Chondrocyte (in vitro differentiated cells): Measurements from ENCODE around the gene ZNF569. TPM values are rescaled to one million over a fixed set of nuclear protein-coding genes. Genes with fewer than 3 reads are reported as not detected.

Source experiments
- DNase-seq: peaks from one replicate; pipeline ENCODE4 v3.0.0; 2021; ENCODE audit warnings: mixed read lengths, low spot score
- H3K27ac Mint-ChIP-seq: one replicate; pipeline ENCODE4 v1.8.0; 2021; ENCODE audit warnings: mild to moderate bottlenecking, moderate library complexity, mixed read lengths; ENCODE audit not compliant: unreplicated experiment
- H3K27me3 Mint-ChIP-seq: 2 replicates; pipeline ENCODE4 v1.8.0; 2021; ENCODE audit warnings: low read depth, mixed read lengths
- H3K36me3 Mint-ChIP-seq: 2 replicates; pipeline ENCODE4 v1.8.0; 2021; ENCODE audit warnings: low read depth, mixed read lengths
- H3K4me1 Mint-ChIP-seq: 2 replicates; pipeline ENCODE4 v1.8.0; 2021; ENCODE audit warnings: low read depth, mild to moderate bottlenecking, mixed read lengths
- H3K4me3 Mint-ChIP-seq: one replicate; pipeline ENCODE4 v1.8.0; 2021; ENCODE audit warnings: mild to moderate bottlenecking, moderate library complexity, mixed read lengths; ENCODE audit not compliant: unreplicated experiment
- H3K9me3 Mint-ChIP-seq: 2 replicates; pipeline ENCODE4 v1.8.0; 2021; ENCODE audit warnings: low read depth, mixed read lengths
- long read RNA-seq: library from polyadenylated mRNA; stranded (forward); transcript quantifications from one replicate; pipeline ENCODE4 v2.0.0, GENCODE V29; 2021
- total RNA-seq: library from RNA; stranded (reverse); gene quantifications from 3 replicates; pipeline ENCODE4 v1.2.1, GENCODE V29; 2021
- TF ChIP-seq, protein P1 (sequence below): fragments of 200-600 bp; sonication (generic); IDR thresholded peaks from 2 replicates; pipeline ENCODE4 v1.5.0; 2021; ENCODE audit warnings: antibody characterized with exemption, mild to moderate bottlenecking, moderate library complexity

Gene ZNF569
- total RNA-seq, result 6.8 to 9.6 TPM (median 7.4 TPM) in 3 replicates
- long read RNA-seq, full-length matches to known transcripts, result 7 of 18 reads
- long read RNA-seq, partial matches to known transcripts, result 5 of 18 reads
- long read RNA-seq, other reads (novel, unspliced or antisense), result 6 of 18 reads

DNA sequence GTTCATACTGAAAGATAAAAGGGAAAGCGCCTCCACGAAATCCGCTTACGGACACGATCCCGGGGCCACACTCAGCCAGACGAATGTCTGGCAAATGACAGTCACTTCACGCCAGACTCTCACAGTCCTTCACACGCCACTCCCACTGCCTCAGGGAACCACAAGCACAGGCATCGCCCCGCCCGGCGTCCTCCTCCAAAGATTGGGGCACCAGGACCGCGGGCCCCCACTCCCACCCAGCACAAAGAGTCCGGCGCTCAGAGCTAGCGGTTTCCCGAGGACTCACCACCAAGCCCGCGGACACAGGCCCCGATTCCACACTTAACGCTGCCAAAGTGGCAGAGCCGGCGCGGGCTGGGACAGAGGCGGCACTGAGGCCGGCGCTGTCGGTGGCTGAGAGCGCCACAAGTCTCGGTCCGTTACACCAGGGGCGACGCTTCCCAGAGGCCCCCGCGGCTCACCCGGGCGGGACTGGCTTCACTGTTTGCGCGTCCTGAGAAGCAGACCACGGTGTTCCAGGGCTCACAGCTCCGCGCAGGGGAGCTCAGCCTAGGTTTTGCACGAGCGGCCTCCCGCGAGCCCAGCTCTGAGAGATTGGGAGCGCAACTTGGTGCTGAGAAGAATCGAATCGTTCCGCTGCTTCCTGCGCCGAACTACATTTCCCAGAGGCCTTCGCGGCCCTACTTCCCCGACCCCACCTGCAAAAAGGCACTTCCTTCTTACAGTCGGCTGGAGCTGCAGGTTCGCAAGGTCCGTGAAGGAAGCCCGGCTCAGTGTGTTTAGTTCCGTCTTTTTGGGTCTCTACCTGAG is at the start of gene ZNF569:
TSS of gene ZNF569 (minus strand) at position 647 of the 810 bp plus-strand sequence. CDS start 22,523 bp downstream, outside the sequence.
- H3K4me3 Mint-ChIP-seq, result peak within 1 kb of the TSS; percentile 99
- H3K9me3 Mint-ChIP-seq, result peaks cover 18% of the 10 kb centered on the region
- H3K27me3 Mint-ChIP-seq, result no peaks in the 10 kb centered on the region
- H3K27ac Mint-ChIP-seq, result peak within 1 kb of the TSS; percentile 98
- peaks cover 37% of the 10 kb centered on the region for H3K4me1 Mint-ChIP-seq
- TF ChIP-seq, protein P1, sequence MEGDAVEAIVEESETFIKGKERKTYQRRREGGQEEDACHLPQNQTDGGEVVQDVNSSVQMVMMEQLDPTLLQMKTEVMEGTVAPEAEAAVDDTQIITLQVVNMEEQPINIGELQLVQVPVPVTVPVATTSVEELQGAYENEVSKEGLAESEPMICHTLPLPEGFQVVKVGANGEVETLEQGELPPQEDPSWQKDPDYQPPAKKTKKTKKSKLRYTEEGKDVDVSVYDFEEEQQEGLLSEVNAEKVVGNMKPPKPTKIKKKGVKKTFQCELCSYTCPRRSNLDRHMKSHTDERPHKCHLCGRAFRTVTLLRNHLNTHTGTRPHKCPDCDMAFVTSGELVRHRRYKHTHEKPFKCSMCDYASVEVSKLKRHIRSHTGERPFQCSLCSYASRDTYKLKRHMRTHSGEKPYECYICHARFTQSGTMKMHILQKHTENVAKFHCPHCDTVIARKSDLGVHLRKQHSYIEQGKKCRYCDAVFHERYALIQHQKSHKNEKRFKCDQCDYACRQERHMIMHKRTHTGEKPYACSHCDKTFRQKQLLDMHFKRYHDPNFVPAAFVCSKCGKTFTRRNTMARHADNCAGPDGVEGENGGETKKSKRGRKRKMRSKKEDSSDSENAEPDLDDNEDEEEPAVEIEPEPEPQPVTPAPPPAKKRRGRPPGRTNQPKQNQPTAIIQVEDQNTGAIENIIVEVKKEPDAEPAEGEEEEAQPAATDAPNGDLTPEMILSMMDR, result peak; percentile 19
- peak; percentile 93 for DNase-seq
- H3K36me3 Mint-ChIP-seq, result peaks cover 19% of the 10 kb centered on the region

DNA sequence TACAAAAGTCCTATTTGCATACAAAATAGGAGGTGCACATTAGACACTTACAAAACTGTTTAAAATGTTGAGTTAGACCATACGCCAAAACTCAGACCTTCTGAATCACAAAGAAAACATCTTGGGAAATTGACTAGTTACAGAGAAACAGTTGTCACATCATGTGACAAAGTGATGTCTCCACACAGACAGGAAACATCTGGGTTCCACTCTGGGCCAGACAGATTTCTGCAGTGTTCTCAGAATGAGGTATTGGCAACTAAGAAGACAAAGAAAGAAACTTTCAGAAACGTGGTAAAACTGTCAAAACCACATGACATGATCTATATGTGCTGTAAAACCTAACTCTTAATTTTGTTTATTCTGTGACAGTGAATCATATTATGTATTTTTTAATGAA is 46.2 kb upstream of the ZNF569 start:
- TF ChIP-seq, protein P1, result no peak
- Mint-ChIP-seq H3K27ac (no peak overlapping the region), H3K9me3 (peaks cover 33% of the 10 kb centered on the region), H3K27me3 (no peaks in the 10 kb centered on the region), H3K36me3 (peaks cover 49% of the 10 kb centered on the region), H3K4me3 (no peak overlapping the region), H3K4me1 (no peaks in the 10 kb centered on the region)
- no peak for DNase-seq

DNA sequence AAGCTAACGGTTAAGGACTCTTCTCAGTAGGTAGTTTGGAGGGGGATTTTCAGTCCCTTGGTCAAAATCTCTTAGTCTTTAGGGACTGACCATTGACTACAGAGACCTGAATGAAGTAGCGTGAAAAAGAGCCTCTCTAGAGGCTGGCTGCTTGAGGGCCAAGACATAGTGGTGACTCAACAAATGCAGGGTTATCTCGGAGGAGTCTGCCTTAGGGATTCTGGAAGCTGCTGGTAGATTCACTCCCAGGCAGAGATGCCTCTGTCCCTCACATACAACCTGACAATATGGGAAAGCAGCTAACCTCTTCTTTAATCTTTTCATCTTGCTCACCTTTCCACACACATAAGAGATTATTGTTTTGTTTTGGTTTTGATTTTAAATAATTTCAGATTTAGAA is 44.6 kb upstream of the ZNF569 start:
- Mint-ChIP-seq H3K36me3 (peaks cover 43% of the 10 kb centered on the region), H3K27me3 (no peaks in the 10 kb centered on the region)
- TF ChIP-seq, protein P1, result no peak

DNA sequence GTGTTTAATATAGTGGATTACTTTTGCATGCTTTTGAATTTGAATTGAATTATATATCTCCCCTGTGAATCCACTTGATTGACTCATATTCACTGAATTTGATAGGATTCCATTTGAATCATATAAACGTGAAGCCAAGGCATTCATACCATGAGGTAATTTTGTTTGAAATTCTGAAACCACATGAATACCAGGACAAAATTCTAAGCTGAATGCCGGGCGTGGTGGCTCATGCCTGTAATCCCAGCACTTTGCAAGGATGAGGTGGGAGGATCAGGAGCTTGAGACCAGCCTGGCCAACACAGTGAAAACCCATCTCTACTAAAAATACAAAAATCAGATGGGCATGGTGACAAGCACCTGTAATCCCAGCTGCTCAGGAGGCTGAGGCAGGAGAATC is 43.9 kb upstream of the ZNF569 start:
- Mint-ChIP-seq H3K27me3 (no peaks in the 10 kb centered on the region), H3K36me3 (peaks cover 39% of the 10 kb centered on the region), H3K9me3 (peaks cover 29% of the 10 kb centered on the region), H3K4me1 (no peaks in the 10 kb centered on the region), H3K27ac (no peak overlapping the region), H3K4me3 (no peak overlapping the region)
- TF ChIP-seq, protein P1, result no peak
- DNase-seq, result no peak

More for the DNA sequence above, 44.6 kb upstream of the ZNF569 start:
- Mint-ChIP-seq H3K27ac (no peak overlapping the region), H3K4me3 (no peak overlapping the region), H3K9me3 (peaks cover 31% of the 10 kb centered on the region), H3K4me1 (no peaks in the 10 kb centered on the region)
- no peak for DNase-seq

DNA sequence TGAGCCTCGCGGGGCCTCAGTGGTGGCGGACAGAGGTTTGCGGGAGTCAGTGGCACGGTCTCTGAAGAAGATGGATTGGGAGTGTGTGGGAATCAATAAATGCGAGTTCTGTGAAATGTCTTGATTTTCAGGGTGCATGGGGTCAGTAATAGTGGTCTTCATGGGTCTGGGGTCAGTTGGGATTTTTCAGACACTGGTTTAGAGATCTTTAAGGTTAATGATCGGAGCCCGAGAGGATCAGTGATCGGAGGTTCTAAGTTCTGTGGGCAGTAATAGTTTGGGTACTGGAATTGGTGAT is 39.9 kb upstream of the ZNF569 start:
- Mint-ChIP-seq H3K27ac (no peak overlapping the region), H3K27me3 (no peaks in the 10 kb centered on the region), H3K4me1 (no peaks in the 10 kb centered on the region), H3K9me3 (peaks cover 20% of the 10 kb centered on the region), H3K36me3 (peaks cover 23% of the 10 kb centered on the region), H3K4me3 (no peak overlapping the region)
- TF ChIP-seq, protein P1, result no peak
- no peak for DNase-seq
